Right atrium auricular region (tissue), 2 donors: Measurements from ENCODE around the gene RAB44. TPM values are rescaled to one million over a fixed set of nuclear protein-coding genes. Genes with fewer than 3 reads are reported as not detected.

Experiments
- DNase-seq: peaks from one replicate; pipeline ENCODE4 v3.0.0-alpha.2; 2019; ENCODE audit warnings: low spot score
- H3K27ac ChIP-seq, 2 donors: fragments of 200-600 bp; sonication (generic); 1 replicate in 1 of 2; 2 replicates in 1 of 2; pipeline ENCODE4 v1.5.1; 2016 to 2019
- H3K27me3 ChIP-seq, 2 donors: fragments of 200-600 bp; sonication (generic); one replicate each; pipeline versions ENCODE4 v1.5.1 to v1.6.0; 2017 to 2019
- H3K36me3 ChIP-seq: fragments of 200-600 bp; sonication (generic); one replicate; pipeline ENCODE4 v1.5.1; 2016
- H3K4me1 ChIP-seq, 2 donors: fragments of 200-600 bp; sonication (generic); one replicate each; pipeline versions ENCODE4 v1.5.1 to v1.6.0; 2017 to 2019
- H3K4me3 ChIP-seq, 2 donors: fragments of 200-600 bp; sonication (generic); 1 replicate in 1 of 2; 2 replicates in 1 of 2; pipeline ENCODE4 v1.5.1; 2017 to 2019; ENCODE audit warnings: mild to moderate bottlenecking in 1 of 2, moderate library complexity in 1 of 2
- H3K9me3 ChIP-seq, 2 donors: fragments of 200-600 bp; sonication (generic); one replicate each; pipeline ENCODE4 v1.5.1; 2019
- total RNA-seq, 2 donors: library from RNA; depleted of rRNA; stranded (reverse); fragments of >200 nt; gene quantifications; one replicate each; pipeline ENCODE4 v1.1.0, GENCODE V29; 2016
- TF ChIP-seq, protein P1 (sequence below), 2 donors: fragments of 200-600 bp; sonication (generic); IDR thresholded peaks; one replicate each; pipeline ENCODE4 v1.5.1; 2019; ENCODE audit warnings: antibody characterized with exemption in 2 of 2

The RAB44 gene
- total RNA-seq, 2 donors from 2014 or later: 0.12 TPM; not detected in 1

- TF ChIP-seq, protein P1, sequence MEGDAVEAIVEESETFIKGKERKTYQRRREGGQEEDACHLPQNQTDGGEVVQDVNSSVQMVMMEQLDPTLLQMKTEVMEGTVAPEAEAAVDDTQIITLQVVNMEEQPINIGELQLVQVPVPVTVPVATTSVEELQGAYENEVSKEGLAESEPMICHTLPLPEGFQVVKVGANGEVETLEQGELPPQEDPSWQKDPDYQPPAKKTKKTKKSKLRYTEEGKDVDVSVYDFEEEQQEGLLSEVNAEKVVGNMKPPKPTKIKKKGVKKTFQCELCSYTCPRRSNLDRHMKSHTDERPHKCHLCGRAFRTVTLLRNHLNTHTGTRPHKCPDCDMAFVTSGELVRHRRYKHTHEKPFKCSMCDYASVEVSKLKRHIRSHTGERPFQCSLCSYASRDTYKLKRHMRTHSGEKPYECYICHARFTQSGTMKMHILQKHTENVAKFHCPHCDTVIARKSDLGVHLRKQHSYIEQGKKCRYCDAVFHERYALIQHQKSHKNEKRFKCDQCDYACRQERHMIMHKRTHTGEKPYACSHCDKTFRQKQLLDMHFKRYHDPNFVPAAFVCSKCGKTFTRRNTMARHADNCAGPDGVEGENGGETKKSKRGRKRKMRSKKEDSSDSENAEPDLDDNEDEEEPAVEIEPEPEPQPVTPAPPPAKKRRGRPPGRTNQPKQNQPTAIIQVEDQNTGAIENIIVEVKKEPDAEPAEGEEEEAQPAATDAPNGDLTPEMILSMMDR (IDR thresholded peaks at IDR 0.05): no peak
- Histone ChIP-seq H3K9me3 (no peaks in the 10 kb centered on the region), H3K4me3 (no peak overlapping the region), H3K27me3 (no peaks in the 10 kb centered on the region), H3K27ac (no peak overlapping the region), H3K36me3 (no peaks in the 10 kb centered on the region), H3K4me1 (peaks cover 0 to 16% of the 10 kb centered on the region in 2 donors)
- DNase-seq: no peak
Measured at GRCh38 chr6:36753671-36754405, 56.2 kb downstream of the RAB44 start.

GRCh38 chr6:36754582-36755434 is 57.2 kb downstream of the RAB44 start:
- Histone ChIP-seq H3K9me3 (no peaks in the 10 kb centered on the region), H3K27me3 (no peaks in the 10 kb centered on the region), H3K36me3 (no peaks in the 10 kb centered on the region), H3K4me1 (peaks cover 0 to 22% of the 10 kb centered on the region in 2 donors), H3K27ac (no peak overlapping the region), H3K4me3 (no peak overlapping the region)
- DNase-seq: no peak
- TF ChIP-seq, protein P1 (IDR thresholded peaks at IDR 0.05): no peak

GRCh38 chr6:36755435-36756348 is 58.1 kb downstream of the RAB44 start:
- H3K9me3 ChIP-seq: no peaks in the 10 kb centered on the region
- no peak overlapping the region for H3K4me3 ChIP-seq
- H3K4me1 ChIP-seq: peaks cover 0 to 22% of the 10 kb centered on the region in 2 donors
- no peaks in the 10 kb centered on the region for H3K36me3 ChIP-seq
- DNase-seq: no peak
- H3K27ac ChIP-seq: no peak overlapping the region
- TF ChIP-seq, protein P1 (IDR thresholded peaks at IDR 0.05): no peak
- no peaks in the 10 kb centered on the region for H3K27me3 ChIP-seq

DNA sequence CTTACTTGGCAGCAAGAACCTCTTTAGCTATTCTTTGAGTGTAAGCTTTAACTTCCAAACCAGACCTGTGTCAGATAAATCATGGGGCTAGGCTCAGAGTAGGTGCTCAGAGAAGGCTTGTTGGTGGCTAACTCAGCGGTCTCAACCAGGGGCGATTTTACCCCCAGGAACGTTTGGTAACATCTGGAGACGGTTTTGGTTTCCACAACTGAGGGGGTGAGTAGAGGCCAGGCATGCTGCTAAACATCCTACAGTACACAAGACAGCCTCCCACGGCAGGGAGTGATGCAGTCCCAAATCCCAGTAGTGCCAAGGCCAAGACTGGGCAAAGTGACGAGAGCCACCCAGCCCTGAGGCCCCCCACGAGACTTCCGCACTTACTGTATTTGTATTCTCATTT is 59.2 kb downstream of the RAB44 start:
- Histone ChIP-seq H3K27ac (no peak overlapping the region), H3K4me3 (no peak overlapping the region), H3K9me3 (no peaks in the 10 kb centered on the region), H3K27me3 (no peaks in the 10 kb centered on the region), H3K4me1 (peaks cover 0 to 22% of the 10 kb centered on the region in 2 donors), H3K36me3 (no peaks in the 10 kb centered on the region)
- TF ChIP-seq, protein P1 (IDR thresholded peaks at IDR 0.05): no peak
- no peak for DNase-seq

DNA sequence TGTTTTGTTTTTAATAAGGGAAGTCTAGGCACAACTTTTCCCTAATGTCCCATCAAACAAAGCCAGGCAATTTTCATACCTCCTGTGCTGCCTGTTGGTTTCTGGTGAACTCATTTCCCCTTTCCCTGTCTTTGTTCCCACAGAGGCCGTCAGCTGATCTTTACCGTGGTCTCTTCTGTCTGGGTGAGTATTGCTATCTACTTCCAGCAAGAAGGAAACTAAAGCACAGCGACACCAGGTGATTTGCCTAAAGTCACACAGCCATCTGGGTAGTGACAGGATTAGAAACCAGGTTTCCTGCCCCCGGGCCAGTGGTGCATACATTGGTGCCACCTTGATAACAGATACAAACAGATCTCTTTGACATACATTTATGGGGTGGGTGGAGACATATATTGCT is 59.6 kb downstream of the RAB44 start:
- DNase-seq: no peak
- Histone ChIP-seq H3K4me1 (peaks cover 0 to 22% of the 10 kb centered on the region in 2 donors), H3K27ac (no peak overlapping the region), H3K4me3 (no peak overlapping the region), H3K9me3 (no peaks in the 10 kb centered on the region), H3K36me3 (no peaks in the 10 kb centered on the region), H3K27me3 (no peaks in the 10 kb centered on the region)
- TF ChIP-seq, protein P1 (IDR thresholded peaks at IDR 0.05): no peak
